AG04449 (cell line): ENCODE data around the gene PHLPP2.

Experiments used
- CTCF ChIA-PET: fragments of 350-600 bp; formaldehyde crosslinking; extraction: SDS; loops from one replicate; lab custom pipeline; 2021; ENCODE audit warnings: antibody characterized with exemption; lab: Yijun Ruan, JAX
- POLR2A ChIA-PET: fragments of 400-600, 350-600 bp; formaldehyde crosslinking; extraction: SDS; loops from one replicate; lab custom pipeline; 2020; ENCODE audit warnings: antibody characterized with exemption, inconsistent platforms; lab: Yijun Ruan, JAX
- DNase-seq: peaks from one replicate; pipeline ENCODE4 v3.0.0-alpha.2; 2010; ENCODE audit warnings: low read depth, low spot score
- H3K4me3 ChIP-seq: 2 replicates; pipeline ENCODE4 v1.5.1; 2011; ENCODE audit warnings: low read depth, mild to moderate bottlenecking, control low read depth, low read length
- CTCF ChIP-seq: IDR thresholded peaks from one replicate; pipeline ENCODE4 v1.5.1; 2011; ENCODE audit warnings: mild to moderate bottlenecking, moderate library complexity, low read length, control low read depth, inconsistent platforms; ENCODE audit not compliant: insufficient read depth; ENCODE audit errors: missing control alignments

PHLPP2 gene

GRCh38 chr16:71649704-71650103 lies 74.8 kb downstream of the PHLPP2 start:
- ChIA-PET CTCF (interaction anchor here (1.3 kb wide), 1 partner anchor 38 kb away, joined by 3 read pairs; no protein-coding TSS in a partner anchor), POLR2A (no interaction called here)
- TF ChIP-seq CTCF, result no peak
- no peak for DNase-seq
- no peak overlapping the region for H3K4me3 ChIP-seq

- peak; percentile 40 for TF ChIP-seq CTCF
- no peak for DNase-seq
- CTCF ChIA-PET, result no interaction called here
- H3K4me3 ChIP-seq, result no peak overlapping the region
- POLR2A ChIA-PET, result no interaction called here
Measured at GRCh38 chr16:71648921-71649320, 75.6 kb downstream of the PHLPP2 start.

GRCh38 chr16:71648162-71648561 lies 76.3 kb downstream of the PHLPP2 start:
- H3K4me3 ChIP-seq, result no peak overlapping the region
- no peak for DNase-seq
- no peak for TF ChIP-seq CTCF
- ChIA-PET POLR2A (no interaction called here), CTCF (interaction anchor here (0.9 kb wide), 1 partner anchor 83 kb away, joined by 3 read pairs; no protein-coding TSS in a partner anchor)

- TF ChIP-seq CTCF, result no peak
- DNase-seq, result no peak
- ChIA-PET POLR2A (no interaction called here), CTCF (interaction anchor here (0.6 kb wide), 1 partner anchor 12 kb away, joined by 3 read pairs; no protein-coding TSS in a partner anchor)
- no peak overlapping the region for H3K4me3 ChIP-seq
Measured at GRCh38 chr16:71647391-71647790, 77.1 kb downstream of the PHLPP2 start.

- no peak for DNase-seq
- CTCF ChIA-PET, result interaction anchor here (1.2 to 3.1 kb wide), 6 partner anchors 9 to 316 kb away, joined by 4 to 14 read pairs (median 5); no protein-coding TSS in a partner anchor
- peak; percentile 37 for TF ChIP-seq CTCF
- no peak overlapping the region for H3K4me3 ChIP-seq
- POLR2A ChIA-PET, result no interaction called here
Measured at GRCh38 chr16:71645450-71645849, 79.1 kb downstream of the PHLPP2 start.

- ChIA-PET CTCF (interaction anchor here (2.1 kb wide), 1 partner anchor 26 kb away, joined by 8 read pairs; no protein-coding TSS in a partner anchor), POLR2A (interaction anchor here (0.6 kb wide), 1 partner anchor 26 kb away, joined by 3 read pairs; no protein-coding TSS in a partner anchor)
- peak; percentile 82 for DNase-seq
- no peak for TF ChIP-seq CTCF
- no peak overlapping the region for H3K4me3 ChIP-seq
Measured at GRCh38 chr16:71637398-71637797, 87.1 kb downstream of the PHLPP2 start.
